CD4-positive, CD25-positive, alpha-beta regulatory T cell (primary cell): ENCODE measurements around the gene PLK5. TPM values are rescaled to one million over a fixed set of nuclear protein-coding genes. Genes with fewer than 3 reads are reported as not detected.

Experiments used
- ATAC-seq, 2 donors: fragments of 150-1000 bp; cut with Tn5 transposase; one replicate each; pipeline ENCODE4 v1.10.0; 2021; ENCODE audit warnings: low read depth in 2 of 2, moderate number of reproducible peaks in 2 of 2, moderate library complexity in 1 of 2
- DNase-seq, 3 donors: peaks; one replicate each; pipeline versions ENCODE4 v3.0.0 to v3.0.0-alpha.2; 2012 to 2022; ENCODE audit warnings: mixed read lengths in 1 of 3
- H3K27ac ChIP-seq: one replicate; pipeline ENCODE4 v1.7.0; 2013; ENCODE audit warnings: mild to moderate bottlenecking, low read length; ENCODE audit not compliant: insufficient read depth, poor library complexity, severe bottlenecking
- H3K27me3 ChIP-seq: one replicate; pipeline ENCODE4 v1.7.0; 2013; ENCODE audit warnings: low read length; ENCODE audit not compliant: control insufficient read depth, insufficient read depth
- H3K36me3 ChIP-seq: one replicate; pipeline ENCODE4 v1.7.0; 2013; ENCODE audit warnings: mild to moderate bottlenecking, low read length, moderate library complexity; ENCODE audit not compliant: control insufficient read depth, insufficient read depth
- H3K4me1 ChIP-seq: 2 replicates; pipeline ENCODE4 v1.7.0; 2013; ENCODE audit warnings: mild to moderate bottlenecking, low read length; ENCODE audit not compliant: insufficient read depth, control insufficient read depth, poor library complexity, severe bottlenecking
- H3K4me3 ChIP-seq: one replicate; pipeline ENCODE4 v1.7.0; 2013; ENCODE audit warnings: low read depth, mild to moderate bottlenecking, low read length, moderate library complexity
- H3K9me3 ChIP-seq, 2 experiments: 1 replicate in 1 of 2; 2 replicates in 1 of 2; pipeline ENCODE4 v1.7.0; 2013; ENCODE audit warnings: low read length in 2 of 2, mild to moderate bottlenecking in 1 of 2, moderate library complexity in 1 of 2; ENCODE audit not compliant: control insufficient read depth in 2 of 2
- H3K27ac Mint-ChIP-seq, 3 donors: one replicate each; pipeline ENCODE4 v1.8.0; 2020 to 2022; ENCODE audit warnings: mild to moderate bottlenecking in 3 of 3, mixed read lengths in 3 of 3, moderate library complexity in 2 of 3
- H3K27me3 Mint-ChIP-seq: one replicate; pipeline ENCODE4 v1.8.0; 2022; ENCODE audit warnings: mild to moderate bottlenecking, mixed read lengths
- H3K36me3 Mint-ChIP-seq: one replicate; pipeline ENCODE4 v1.8.0; 2020; ENCODE audit warnings: mixed read lengths
- H3K4me1 Mint-ChIP-seq, 4 donors: one replicate each; pipeline ENCODE4 v1.8.0; 2020 to 2022; ENCODE audit warnings: mixed read lengths in 4 of 4, mild to moderate bottlenecking in 1 of 4
- H3K4me3 Mint-ChIP-seq, 4 donors: one replicate each; pipeline ENCODE4 v1.8.0; 2020 to 2022; ENCODE audit warnings: mild to moderate bottlenecking in 4 of 4, mixed read lengths in 4 of 4, moderate library complexity in 3 of 4
- H3K9me3 Mint-ChIP-seq, 7 donors: one replicate each; pipeline ENCODE4 v1.8.0; 2020 to 2022; ENCODE audit warnings: mixed read lengths in 7 of 7, mild to moderate bottlenecking in 3 of 7, moderate library complexity in 2 of 7
- polyA plus RNA-seq, 4 donors: library from polyadenylated mRNA; unstranded; fragments of 300-500 nt; fragmentation: Illumina TruSeq; gene quantifications; one replicate each; pipeline ENCODE4 v1.2.3, GENCODE V29; 2021
- total RNA-seq: library from RNA; stranded (reverse); gene quantifications from one replicate; pipeline ENCODE4 v1.2.3, GENCODE V29; 2022

The PLK5 gene
- total and polyA plus RNA-seq, 5 donors from 2014 or later, result not detected

- Mint-ChIP-seq H3K4me3 (no peak overlapping the region), H3K27ac (no peak overlapping the region), H3K27me3 (peaks cover 13% of the 10 kb centered on the region), H3K9me3 (no peaks in the 10 kb centered on the region), H3K36me3 (no peaks in the 10 kb centered on the region), H3K4me1 (peaks cover 4 to 21% (median 11%) of the 10 kb centered on the region in 4 donors)
- H3K36me3 ChIP-seq, result no peaks in the 10 kb centered on the region
- no peak overlapping the region for H3K27ac ChIP-seq
- no peak overlapping the region for H3K4me3 ChIP-seq
- no peaks in the 10 kb centered on the region for H3K9me3 ChIP-seq
- peaks cover 20% of the 10 kb centered on the region for H3K4me1 ChIP-seq
- no peak for DNase-seq
- no peak for ATAC-seq
- H3K27me3 ChIP-seq, result no peaks in the 10 kb centered on the region
These were observed 42.0 kb upstream of the PLK5 start for GRCh38 chr19:1481893-1482360.

GRCh38 chr19:1482361-1483130, 41.3 kb upstream of the PLK5 start:
- Histone ChIP-seq H3K4me1 (peaks cover 17% of the 10 kb centered on the region), H3K36me3 (no peaks in the 10 kb centered on the region), H3K27me3 (no peaks in the 10 kb centered on the region), H3K27ac (no peak overlapping the region), H3K9me3 (no peaks in the 10 kb centered on the region), H3K4me3 (no peak overlapping the region)
- H3K9me3 Mint-ChIP-seq, result no peaks in the 10 kb centered on the region
- peaks cover 0 to 15% (median 7%) of the 10 kb centered on the region in 4 donors for H3K4me1 Mint-ChIP-seq
- DNase-seq (no peak), ATAC-seq (no peak)
- peak overlapping the region in 2 of 4 donors; percentile 32 to 54 for H3K4me3 Mint-ChIP-seq
- H3K27me3 Mint-ChIP-seq, result peaks cover 13% of the 10 kb centered on the region
- peak overlapping the region in 1 of 3 donors; percentile 69 for H3K27ac Mint-ChIP-seq
- H3K36me3 Mint-ChIP-seq, result no peaks in the 10 kb centered on the region

GRCh38 chr19:1483131-1483978, 40.5 kb upstream of the PLK5 start:
- Mint-ChIP-seq H3K4me1 (peaks cover 0 to 11% (median 7%) of the 10 kb centered on the region in 4 donors), H3K27ac (no peak overlapping the region), H3K36me3 (no peaks in the 10 kb centered on the region), H3K9me3 (no peaks in the 10 kb centered on the region), H3K4me3 (peak overlapping the region in 1 of 4 donors; percentile 32), H3K27me3 (peaks cover 13% of the 10 kb centered on the region)
- H3K36me3 ChIP-seq, result no peaks in the 10 kb centered on the region
- H3K27ac ChIP-seq, result no peak overlapping the region
- H3K4me1 ChIP-seq, result peaks cover 9% of the 10 kb centered on the region
- no peaks in the 10 kb centered on the region for H3K9me3 ChIP-seq
- DNase-seq (no peak), ATAC-seq (no peak)
- H3K27me3 ChIP-seq, result no peaks in the 10 kb centered on the region
- no peak overlapping the region for H3K4me3 ChIP-seq

- H3K9me3 Mint-ChIP-seq, result no peaks in the 10 kb centered on the region
- Histone ChIP-seq H3K27me3 (no peaks in the 10 kb centered on the region), H3K9me3 (no peaks in the 10 kb centered on the region), H3K4me1 (peaks cover 5% of the 10 kb centered on the region), H3K27ac (no peak overlapping the region), H3K4me3 (no peak overlapping the region), H3K36me3 (no peaks in the 10 kb centered on the region)
- H3K27me3 Mint-ChIP-seq, result peaks cover 11% of the 10 kb centered on the region
- H3K4me1 Mint-ChIP-seq, result peaks cover 0 to 9% (median 6%) of the 10 kb centered on the region in 4 donors
- no peak for ATAC-seq
- no peak overlapping the region for H3K4me3 Mint-ChIP-seq
- no peak overlapping the region for H3K27ac Mint-ChIP-seq
- no peaks in the 10 kb centered on the region for H3K36me3 Mint-ChIP-seq
- no peak for DNase-seq
These were observed 39.9 kb upstream of the PLK5 start for GRCh38 chr19:1483979-1484428.

- H3K4me3 Mint-ChIP-seq, result peak overlapping the region in 1 of 4 donors; percentile 82
- no peak overlapping the region for H3K27ac Mint-ChIP-seq
- peaks cover 12% of the 10 kb centered on the region for H3K27me3 Mint-ChIP-seq
- DNase-seq, result no peak
- H3K9me3 Mint-ChIP-seq, result no peaks in the 10 kb centered on the region
- Histone ChIP-seq H3K36me3 (no peaks in the 10 kb centered on the region), H3K27me3 (no peaks in the 10 kb centered on the region), H3K4me3 (no peak overlapping the region), H3K27ac (no peak overlapping the region), H3K4me1 (peaks cover 18% of the 10 kb centered on the region), H3K9me3 (no peaks in the 10 kb centered on the region)
- H3K36me3 Mint-ChIP-seq, result no peaks in the 10 kb centered on the region
- peaks cover 0 to 17% (median 5%) of the 10 kb centered on the region in 4 donors for H3K4me1 Mint-ChIP-seq
- no peak for ATAC-seq
These were observed 36.9 kb upstream of the PLK5 start for GRCh38 chr19:1486720-1487575.

- Mint-ChIP-seq H3K36me3 (no peaks in the 10 kb centered on the region), H3K4me3 (no peak overlapping the region), H3K27me3 (peaks cover 12% of the 10 kb centered on the region), H3K4me1 (peaks cover 0 to 18% (median 5%) of the 10 kb centered on the region in 4 donors), H3K27ac (no peak overlapping the region), H3K9me3 (no peaks in the 10 kb centered on the region)
- ATAC-seq (no peak), DNase-seq (no peak)
- Histone ChIP-seq H3K27ac (no peak overlapping the region), H3K9me3 (no peaks in the 10 kb centered on the region), H3K27me3 (no peaks in the 10 kb centered on the region), H3K36me3 (no peaks in the 10 kb centered on the region), H3K4me3 (no peak overlapping the region), H3K4me1 (peaks cover 18% of the 10 kb centered on the region)
These were observed 36.1 kb upstream of the PLK5 start for GRCh38 chr19:1487576-1488281.

GRCh38 chr19:1488282-1488601, 35.6 kb upstream of the PLK5 start:
- ATAC-seq, result no peak
- Mint-ChIP-seq H3K36me3 (no peaks in the 10 kb centered on the region), H3K4me3 (no peak overlapping the region), H3K4me1 (peaks cover 0 to 18% (median 5%) of the 10 kb centered on the region in 4 donors), H3K27me3 (peaks cover 12% of the 10 kb centered on the region), H3K9me3 (no peaks in the 10 kb centered on the region), H3K27ac (no peak overlapping the region)
- Histone ChIP-seq H3K27ac (no peak overlapping the region), H3K9me3 (no peaks in the 10 kb centered on the region), H3K36me3 (no peaks in the 10 kb centered on the region), H3K4me1 (peaks cover 18% of the 10 kb centered on the region), H3K4me3 (no peak overlapping the region), H3K27me3 (no peaks in the 10 kb centered on the region)
- no peak for DNase-seq
